ENCODE results near the gene PRPF40A.

PRPF40A gene

GRCh38 chr2:152609154-152609553 is 108.1 kb downstream of the PRPF40A start:
- TF ChIP-seq TAF1 (IDR thresholded peaks at IDR 0.05; ENCODE audit: borderline replicate concordance, low read depth, low read length) (no peak), POLR2A (IDR thresholded peaks at IDR 0.05; ENCODE audit: low read depth, low read length) (no peak), POLR2AphosphoS5 (IDR thresholded peaks at IDR 0.05; ENCODE audit: low read depth, low read length) (no peak)
- DNase-seq (ENCODE audit: insufficient read length) = no peak
- FAIRE-seq = no peak

GRCh38 chr2:152607793-152608300 is 109.4 kb downstream of the PRPF40A start:
- no peak for FAIRE-seq
- DNase-seq (ENCODE audit: insufficient read length) = no peak
- no peak for TF ChIP-seq TAF1 (IDR thresholded peaks at IDR 0.05; ENCODE audit: borderline replicate concordance, low read depth, low read length)
- no peak for TF ChIP-seq POLR2AphosphoS5 (IDR thresholded peaks at IDR 0.05; ENCODE audit: low read depth, low read length)
- no peak for TF ChIP-seq POLR2A (IDR thresholded peaks at IDR 0.05; ENCODE audit: low read depth, low read length)

GRCh38 chr2:152606941-152607340 is 110.3 kb downstream of the PRPF40A start:
- TF ChIP-seq POLR2AphosphoS5 (IDR thresholded peaks at IDR 0.05; ENCODE audit: low read depth, low read length) (no peak), POLR2A (IDR thresholded peaks at IDR 0.05; ENCODE audit: low read depth, low read length) (no peak), TAF1 (IDR thresholded peaks at IDR 0.05; ENCODE audit: borderline replicate concordance, low read depth, low read length) (no peak)
- no peak for DNase-seq (ENCODE audit: insufficient read length)
- no peak for FAIRE-seq

- TF ChIP-seq POLR2A (IDR thresholded peaks at IDR 0.05; ENCODE audit: low read depth, low read length) = no peak
- TF ChIP-seq TAF1 (IDR thresholded peaks at IDR 0.05; ENCODE audit: borderline replicate concordance, low read depth, low read length) = no peak
- DNase-seq (ENCODE audit: insufficient read length) (no peak), FAIRE-seq (no peak)
Measured at GRCh38 chr2:152606081-152606480, 111.2 kb downstream of the PRPF40A start.

- DNase-seq (ENCODE audit: insufficient read length) (no peak), FAIRE-seq (no peak)
- no peak for TF ChIP-seq POLR2A (IDR thresholded peaks at IDR 0.05; ENCODE audit: low read depth, low read length)
- no peak for TF ChIP-seq POLR2AphosphoS5 (IDR thresholded peaks at IDR 0.05; ENCODE audit: low read depth, low read length)
Measured at GRCh38 chr2:152603166-152603565, 114.1 kb downstream of the PRPF40A start.

GRCh38 chr2:152602750-152603149 is 114.5 kb downstream of the PRPF40A start:
- DNase-seq (ENCODE audit: insufficient read length) (no peak), FAIRE-seq (no peak)
- TF ChIP-seq POLR2AphosphoS5 (IDR thresholded peaks at IDR 0.05; ENCODE audit: low read depth, low read length) = no peak
- no peak for TF ChIP-seq POLR2A (IDR thresholded peaks at IDR 0.05; ENCODE audit: low read depth, low read length)
- TF ChIP-seq TAF1 (IDR thresholded peaks at IDR 0.05; ENCODE audit: borderline replicate concordance, low read depth, low read length) = no peak

Measured in GM12892 (cell line).